ENCODE data around the gene NDUFS2.

DNA sequence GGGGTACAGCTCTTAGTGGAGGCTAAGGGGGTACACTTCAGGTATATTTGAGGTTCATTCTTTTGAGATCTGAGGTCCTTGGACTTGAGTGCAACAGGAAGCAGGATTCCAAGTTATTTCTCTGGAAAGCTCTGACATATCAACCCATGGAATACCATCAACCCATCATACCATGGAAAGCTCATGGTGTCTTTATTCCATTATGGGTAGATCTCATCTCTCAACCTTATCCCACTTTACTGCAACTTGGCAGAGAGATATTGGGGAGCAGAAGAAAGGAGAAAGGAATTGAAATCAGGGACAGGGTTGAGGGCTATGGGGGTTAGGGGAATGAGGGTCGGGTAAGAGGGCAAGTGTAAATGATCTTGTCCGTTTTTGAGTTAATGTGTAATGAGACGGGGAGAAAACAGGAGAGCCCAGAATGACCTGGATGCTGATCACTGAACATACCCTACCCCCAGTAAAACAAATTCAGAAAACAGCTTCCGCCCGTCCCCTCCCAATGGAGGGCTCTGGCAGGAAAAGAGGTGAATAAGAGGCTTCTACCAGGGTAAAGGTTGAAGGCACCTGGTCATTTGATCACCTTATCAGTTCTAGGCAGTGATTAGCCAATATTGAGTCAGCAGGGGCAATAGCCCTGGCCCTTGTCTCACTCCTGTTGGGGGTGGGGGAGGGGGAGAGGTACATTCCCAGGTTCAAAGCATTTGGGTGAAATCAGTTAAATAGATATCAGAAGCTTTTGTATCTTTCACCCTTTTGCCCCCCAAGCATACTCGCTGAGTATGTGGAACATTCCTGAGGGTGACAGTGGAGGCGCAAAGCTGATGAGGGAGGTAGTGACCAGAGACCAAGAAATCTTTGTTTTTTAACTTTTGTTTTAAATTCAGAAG lies 21.9 kb downstream of the NDUFS2 start:
- no peak for TF ChIP-seq HDAC2 (IDR thresholded peaks at IDR 0.05; ENCODE audit: borderline replicate concordance in 1 of 2, low read depth in 2 of 2, low read length in 2 of 2)
- no peak for TF ChIP-seq ZNF274 (IDR thresholded peaks at IDR 0.05; ENCODE audit: borderline replicate concordance, extremely low read depth, low read length)
- no peak for TF ChIP-seq RFX5 (IDR thresholded peaks at IDR 0.05; ENCODE audit: borderline replicate concordance, low read depth, low read length)
- TF ChIP-seq, protein P1, sequence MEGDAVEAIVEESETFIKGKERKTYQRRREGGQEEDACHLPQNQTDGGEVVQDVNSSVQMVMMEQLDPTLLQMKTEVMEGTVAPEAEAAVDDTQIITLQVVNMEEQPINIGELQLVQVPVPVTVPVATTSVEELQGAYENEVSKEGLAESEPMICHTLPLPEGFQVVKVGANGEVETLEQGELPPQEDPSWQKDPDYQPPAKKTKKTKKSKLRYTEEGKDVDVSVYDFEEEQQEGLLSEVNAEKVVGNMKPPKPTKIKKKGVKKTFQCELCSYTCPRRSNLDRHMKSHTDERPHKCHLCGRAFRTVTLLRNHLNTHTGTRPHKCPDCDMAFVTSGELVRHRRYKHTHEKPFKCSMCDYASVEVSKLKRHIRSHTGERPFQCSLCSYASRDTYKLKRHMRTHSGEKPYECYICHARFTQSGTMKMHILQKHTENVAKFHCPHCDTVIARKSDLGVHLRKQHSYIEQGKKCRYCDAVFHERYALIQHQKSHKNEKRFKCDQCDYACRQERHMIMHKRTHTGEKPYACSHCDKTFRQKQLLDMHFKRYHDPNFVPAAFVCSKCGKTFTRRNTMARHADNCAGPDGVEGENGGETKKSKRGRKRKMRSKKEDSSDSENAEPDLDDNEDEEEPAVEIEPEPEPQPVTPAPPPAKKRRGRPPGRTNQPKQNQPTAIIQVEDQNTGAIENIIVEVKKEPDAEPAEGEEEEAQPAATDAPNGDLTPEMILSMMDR (IDR thresholded peaks at IDR 0.05; ENCODE audit: control extremely low read depth in 1 of 3, insufficient read depth in 1 of 3, low read depth in 1 of 3, low read length in 3 of 3): no peak
- TF ChIP-seq TEAD4 (IDR thresholded peaks at IDR 0.05; ENCODE audit: low read depth, low read length): no peak
- TF ChIP-seq EZH2 (IDR thresholded peaks at IDR 0.05; ENCODE audit: low read depth, low read length, severe bottlenecking): no peak
- TF ChIP-seq TAF7 (optimal IDR thresholded peaks at IDR 0.05; ENCODE audit: borderline replicate concordance, low read depth, low read length): no peak
- TF ChIP-seq KDM5A (IDR thresholded peaks at IDR 0.05; ENCODE audit: low read length): no peak
- no peak for TF ChIP-seq SUZ12 (IDR thresholded peaks at IDR 0.05; ENCODE audit: low read length)
- TF ChIP-seq KDM1A (IDR thresholded peaks at IDR 0.05; ENCODE audit: borderline replicate concordance, low read length): no peak

Data from H1 (cell line).